ENCODE results near the gene IQGAP1. TPM values are rescaled to one million over a fixed set of nuclear protein-coding genes. Genes with fewer than 3 reads are reported as not detected.

Gene IQGAP1
- total RNA-seq, 1 experiment from 2014 or later: 106 TPM

DNA sequence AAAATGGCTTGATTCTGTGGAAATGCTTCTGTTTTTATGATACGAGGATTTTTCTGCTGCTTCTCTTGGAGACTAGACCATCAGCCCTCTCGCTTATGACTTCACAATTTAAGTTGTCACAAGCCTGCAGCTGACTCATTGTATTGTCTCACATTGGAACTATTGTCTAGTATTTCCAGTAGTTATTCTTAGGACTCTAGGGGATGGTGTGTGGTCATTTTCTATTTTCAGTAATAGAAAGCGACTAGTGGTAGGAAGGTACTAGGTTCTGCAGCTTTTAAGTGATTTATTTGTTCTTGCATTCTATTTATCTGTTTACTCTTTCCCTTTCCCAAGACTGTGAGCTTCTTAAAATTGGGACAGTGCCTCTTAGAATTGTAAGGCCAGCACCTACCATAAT is 75.3 kb downstream of the IQGAP1 start:
- TF ChIP-seq ZNF317 (CRISPR knock-in tag; IDR thresholded peaks at IDR 0.05; ENCODE audit: borderline replicate concordance, low read depth) (no peak), GTF2I (CRISPR knock-in tag; conservative IDR thresholded peaks at IDR 0.05) (no peak), SMAD3 (CRISPR knock-in tag; IDR thresholded peaks at IDR 0.05; ENCODE audit: borderline replicate concordance) (no peak), NFE2L1 (CRISPR knock-in tag; IDR thresholded peaks at IDR 0.05) (no peak), FOXP1 (CRISPR knock-in tag; IDR thresholded peaks at IDR 0.05; ENCODE audit: borderline replicate concordance) (no peak), PRRX2 (CRISPR knock-in tag; IDR thresholded peaks at IDR 0.05) (no peak), SMAD4 (CRISPR knock-in tag; IDR thresholded peaks at IDR 0.05) (no peak), ZNF396 (CRISPR knock-in tag; IDR thresholded peaks at IDR 0.05; ENCODE audit: borderline replicate concordance) (no peak), NR2C2 (CRISPR knock-in tag; IDR thresholded peaks at IDR 0.05) (no peak)
- TF ChIP-seq, protein P1, sequence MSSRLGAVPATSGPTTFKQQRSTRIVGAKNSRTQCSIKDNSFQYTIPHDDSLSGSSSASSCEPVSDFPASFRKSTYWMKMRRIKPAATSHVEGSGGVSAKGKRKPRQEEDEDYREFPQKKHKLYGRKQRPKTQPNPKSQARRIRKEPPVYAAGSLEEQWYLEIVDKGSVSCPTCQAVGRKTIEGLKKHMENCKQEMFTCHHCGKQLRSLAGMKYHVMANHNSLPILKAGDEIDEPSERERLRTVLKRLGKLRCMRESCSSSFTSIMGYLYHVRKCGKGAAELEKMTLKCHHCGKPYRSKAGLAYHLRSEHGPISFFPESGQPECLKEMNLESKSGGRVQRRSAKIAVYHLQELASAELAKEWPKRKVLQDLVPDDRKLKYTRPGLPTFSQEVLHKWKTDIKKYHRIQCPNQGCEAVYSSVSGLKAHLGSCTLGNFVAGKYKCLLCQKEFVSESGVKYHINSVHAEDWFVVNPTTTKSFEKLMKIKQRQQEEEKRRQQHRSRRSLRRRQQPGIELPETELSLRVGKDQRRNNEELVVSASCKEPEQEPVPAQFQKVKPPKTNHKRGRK (CRISPR knock-in tag; IDR thresholded peaks at IDR 0.05; ENCODE audit: borderline replicate concordance): no peak
- TF ChIP-seq, protein P2, sequence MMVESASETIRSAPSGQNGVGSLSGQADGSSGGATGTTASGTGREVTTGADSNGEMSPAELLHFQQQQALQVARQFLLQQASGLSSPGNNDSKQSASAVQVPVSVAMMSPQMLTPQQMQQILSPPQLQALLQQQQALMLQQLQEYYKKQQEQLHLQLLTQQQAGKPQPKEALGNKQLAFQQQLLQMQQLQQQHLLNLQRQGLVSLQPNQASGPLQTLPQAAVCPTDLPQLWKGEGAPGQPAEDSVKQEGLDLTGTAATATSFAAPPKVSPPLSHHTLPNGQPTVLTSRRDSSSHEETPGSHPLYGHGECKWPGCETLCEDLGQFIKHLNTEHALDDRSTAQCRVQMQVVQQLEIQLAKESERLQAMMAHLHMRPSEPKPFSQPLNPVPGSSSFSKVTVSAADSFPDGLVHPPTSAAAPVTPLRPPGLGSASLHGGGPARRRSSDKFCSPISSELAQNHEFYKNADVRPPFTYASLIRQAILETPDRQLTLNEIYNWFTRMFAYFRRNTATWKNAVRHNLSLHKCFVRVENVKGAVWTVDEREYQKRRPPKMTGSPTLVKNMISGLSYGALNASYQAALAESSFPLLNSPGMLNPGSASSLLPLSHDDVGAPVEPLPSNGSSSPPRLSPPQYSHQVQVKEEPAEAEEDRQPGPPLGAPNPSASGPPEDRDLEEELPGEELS (CRISPR knock-in tag; IDR thresholded peaks at IDR 0.05): no peak
- TF ChIP-seq, protein P3, sequence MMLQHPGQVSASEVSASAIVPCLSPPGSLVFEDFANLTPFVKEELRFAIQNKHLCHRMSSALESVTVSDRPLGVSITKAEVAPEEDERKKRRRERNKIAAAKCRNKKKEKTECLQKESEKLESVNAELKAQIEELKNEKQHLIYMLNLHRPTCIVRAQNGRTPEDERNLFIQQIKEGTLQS (CRISPR knock-in tag; conservative IDR thresholded peaks at IDR 0.05): no peak
- TF ChIP-seq, protein P4, sequence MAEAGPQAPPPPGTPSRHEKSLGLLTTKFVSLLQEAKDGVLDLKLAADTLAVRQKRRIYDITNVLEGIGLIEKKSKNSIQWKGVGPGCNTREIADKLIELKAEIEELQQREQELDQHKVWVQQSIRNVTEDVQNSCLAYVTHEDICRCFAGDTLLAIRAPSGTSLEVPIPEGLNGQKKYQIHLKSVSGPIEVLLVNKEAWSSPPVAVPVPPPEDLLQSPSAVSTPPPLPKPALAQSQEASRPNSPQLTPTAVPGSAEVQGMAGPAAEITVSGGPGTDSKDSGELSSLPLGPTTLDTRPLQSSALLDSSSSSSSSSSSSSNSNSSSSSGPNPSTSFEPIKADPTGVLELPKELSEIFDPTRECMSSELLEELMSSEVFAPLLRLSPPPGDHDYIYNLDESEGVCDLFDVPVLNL (CRISPR knock-in tag; IDR thresholded peaks at IDR 0.05; ENCODE audit: borderline replicate concordance, low read depth): no peak
- TF ChIP-seq, protein P5, sequence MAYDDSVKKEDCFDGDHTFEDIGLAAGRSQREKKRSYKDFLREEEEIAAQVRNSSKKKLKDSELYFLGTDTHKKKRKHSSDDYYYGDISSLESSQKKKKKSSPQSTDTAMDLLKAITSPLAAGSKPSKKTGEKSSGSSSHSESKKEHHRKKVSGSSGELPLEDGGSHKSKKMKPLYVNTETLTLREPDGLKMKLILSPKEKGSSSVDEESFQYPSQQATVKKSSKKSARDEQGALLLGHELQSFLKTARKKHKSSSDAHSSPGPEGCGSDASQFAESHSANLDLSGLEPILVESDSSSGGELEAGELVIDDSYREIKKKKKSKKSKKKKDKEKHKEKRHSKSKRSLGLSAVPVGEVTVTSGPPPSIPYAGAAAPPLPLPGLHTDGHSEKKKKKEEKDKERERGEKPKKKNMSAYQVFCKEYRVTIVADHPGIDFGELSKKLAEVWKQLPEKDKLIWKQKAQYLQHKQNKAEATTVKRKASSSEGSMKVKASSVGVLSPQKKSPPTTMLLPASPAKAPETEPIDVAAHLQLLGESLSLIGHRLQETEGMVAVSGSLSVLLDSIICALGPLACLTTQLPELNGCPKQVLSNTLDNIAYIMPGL (CRISPR knock-in tag; IDR thresholded peaks at IDR 0.05): no peak
- TF ChIP-seq, protein P6, sequence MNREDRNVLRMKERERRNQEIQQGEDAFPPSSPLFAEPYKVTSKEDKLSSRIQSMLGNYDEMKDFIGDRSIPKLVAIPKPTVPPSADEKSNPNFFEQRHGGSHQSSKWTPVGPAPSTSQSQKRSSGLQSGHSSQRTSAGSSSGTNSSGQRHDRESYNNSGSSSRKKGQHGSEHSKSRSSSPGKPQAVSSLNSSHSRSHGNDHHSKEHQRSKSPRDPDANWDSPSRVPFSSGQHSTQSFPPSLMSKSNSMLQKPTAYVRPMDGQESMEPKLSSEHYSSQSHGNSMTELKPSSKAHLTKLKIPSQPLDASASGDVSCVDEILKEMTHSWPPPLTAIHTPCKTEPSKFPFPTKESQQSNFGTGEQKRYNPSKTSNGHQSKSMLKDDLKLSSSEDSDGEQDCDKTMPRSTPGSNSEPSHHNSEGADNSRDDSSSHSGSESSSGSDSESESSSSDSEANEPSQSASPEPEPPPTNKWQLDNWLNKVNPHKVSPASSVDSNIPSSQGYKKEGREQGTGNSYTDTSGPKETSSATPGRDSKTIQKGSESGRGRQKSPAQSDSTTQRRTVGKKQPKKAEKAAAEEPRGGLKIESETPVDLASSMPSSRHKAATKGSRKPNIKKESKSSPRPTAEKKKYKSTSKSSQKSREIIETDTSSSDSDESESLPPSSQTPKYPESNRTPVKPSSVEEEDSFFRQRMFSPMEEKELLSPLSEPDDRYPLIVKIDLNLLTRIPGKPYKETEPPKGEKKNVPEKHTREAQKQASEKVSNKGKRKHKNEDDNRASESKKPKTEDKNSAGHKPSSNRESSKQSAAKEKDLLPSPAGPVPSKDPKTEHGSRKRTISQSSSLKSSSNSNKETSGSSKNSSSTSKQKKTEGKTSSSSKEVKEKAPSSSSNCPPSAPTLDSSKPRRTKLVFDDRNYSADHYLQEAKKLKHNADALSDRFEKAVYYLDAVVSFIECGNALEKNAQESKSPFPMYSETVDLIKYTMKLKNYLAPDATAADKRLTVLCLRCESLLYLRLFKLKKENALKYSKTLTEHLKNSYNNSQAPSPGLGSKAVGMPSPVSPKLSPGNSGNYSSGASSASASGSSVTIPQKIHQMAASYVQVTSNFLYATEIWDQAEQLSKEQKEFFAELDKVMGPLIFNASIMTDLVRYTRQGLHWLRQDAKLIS (CRISPR knock-in tag; IDR thresholded peaks at IDR 0.05; ENCODE audit: borderline replicate concordance): no peak
- TF ChIP-seq, protein P7, sequence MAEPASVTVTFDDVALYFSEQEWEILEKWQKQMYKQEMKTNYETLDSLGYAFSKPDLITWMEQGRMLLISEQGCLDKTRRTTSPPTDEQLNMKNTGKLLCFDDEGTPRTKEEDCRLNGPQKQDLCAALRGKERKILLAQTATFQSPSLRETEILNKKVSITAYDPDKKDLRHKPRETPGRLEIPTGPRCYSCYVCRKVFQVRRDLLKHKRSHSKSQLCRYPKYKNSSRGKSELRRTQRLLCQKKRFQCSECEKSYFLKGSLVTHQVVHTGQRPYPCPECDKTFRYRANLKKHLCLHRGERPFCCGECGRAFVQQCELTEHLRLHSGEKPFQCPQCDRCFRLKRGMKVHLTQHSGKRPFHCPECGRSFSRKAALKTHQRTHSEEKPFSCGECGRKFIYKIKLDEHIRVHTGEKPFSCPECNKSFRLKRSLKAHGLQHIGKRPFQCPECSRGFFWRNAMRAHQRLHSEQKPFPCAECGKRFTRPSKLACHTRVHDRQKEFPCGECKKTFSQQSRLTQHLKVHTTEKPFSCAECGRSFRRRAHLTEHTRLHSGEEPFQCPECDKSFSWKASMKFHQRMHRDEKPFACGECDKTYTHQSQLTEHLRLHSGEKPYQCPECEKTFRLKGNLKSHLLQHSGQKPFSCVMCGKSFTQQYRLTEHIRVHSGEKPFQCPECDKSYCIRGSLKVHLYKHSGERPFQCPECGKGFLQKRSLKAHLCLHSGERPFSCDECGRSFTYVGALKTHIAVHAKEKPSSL (CRISPR knock-in tag; conservative IDR thresholded peaks at IDR 0.05): no peak
- TF ChIP-seq, protein P8, sequence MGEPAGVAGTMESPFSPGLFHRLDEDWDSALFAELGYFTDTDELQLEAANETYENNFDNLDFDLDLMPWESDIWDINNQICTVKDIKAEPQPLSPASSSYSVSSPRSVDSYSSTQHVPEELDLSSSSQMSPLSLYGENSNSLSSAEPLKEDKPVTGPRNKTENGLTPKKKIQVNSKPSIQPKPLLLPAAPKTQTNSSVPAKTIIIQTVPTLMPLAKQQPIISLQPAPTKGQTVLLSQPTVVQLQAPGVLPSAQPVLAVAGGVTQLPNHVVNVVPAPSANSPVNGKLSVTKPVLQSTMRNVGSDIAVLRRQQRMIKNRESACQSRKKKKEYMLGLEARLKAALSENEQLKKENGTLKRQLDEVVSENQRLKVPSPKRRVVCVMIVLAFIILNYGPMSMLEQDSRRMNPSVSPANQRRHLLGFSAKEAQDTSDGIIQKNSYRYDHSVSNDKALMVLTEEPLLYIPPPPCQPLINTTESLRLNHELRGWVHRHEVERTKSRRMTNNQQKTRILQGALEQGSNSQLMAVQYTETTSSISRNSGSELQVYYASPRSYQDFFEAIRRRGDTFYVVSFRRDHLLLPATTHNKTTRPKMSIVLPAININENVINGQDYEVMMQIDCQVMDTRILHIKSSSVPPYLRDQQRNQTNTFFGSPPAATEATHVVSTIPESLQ (CRISPR knock-in tag; IDR thresholded peaks at IDR 0.05): no peak
- TF ChIP-seq, protein P9, sequence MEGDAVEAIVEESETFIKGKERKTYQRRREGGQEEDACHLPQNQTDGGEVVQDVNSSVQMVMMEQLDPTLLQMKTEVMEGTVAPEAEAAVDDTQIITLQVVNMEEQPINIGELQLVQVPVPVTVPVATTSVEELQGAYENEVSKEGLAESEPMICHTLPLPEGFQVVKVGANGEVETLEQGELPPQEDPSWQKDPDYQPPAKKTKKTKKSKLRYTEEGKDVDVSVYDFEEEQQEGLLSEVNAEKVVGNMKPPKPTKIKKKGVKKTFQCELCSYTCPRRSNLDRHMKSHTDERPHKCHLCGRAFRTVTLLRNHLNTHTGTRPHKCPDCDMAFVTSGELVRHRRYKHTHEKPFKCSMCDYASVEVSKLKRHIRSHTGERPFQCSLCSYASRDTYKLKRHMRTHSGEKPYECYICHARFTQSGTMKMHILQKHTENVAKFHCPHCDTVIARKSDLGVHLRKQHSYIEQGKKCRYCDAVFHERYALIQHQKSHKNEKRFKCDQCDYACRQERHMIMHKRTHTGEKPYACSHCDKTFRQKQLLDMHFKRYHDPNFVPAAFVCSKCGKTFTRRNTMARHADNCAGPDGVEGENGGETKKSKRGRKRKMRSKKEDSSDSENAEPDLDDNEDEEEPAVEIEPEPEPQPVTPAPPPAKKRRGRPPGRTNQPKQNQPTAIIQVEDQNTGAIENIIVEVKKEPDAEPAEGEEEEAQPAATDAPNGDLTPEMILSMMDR (IDR thresholded peaks at IDR 0.05): no peak
- Mint-ChIP-seq H3K36me3 (peaks cover 26% of the 10 kb centered on the region), H3K4me3 (no peak overlapping the region), H3K4me1 (0 out of 2 replicates have a peak, but pooled peaks cover 4% of the 10 kb centered on the region), H3K27ac (no peak overlapping the region), H3K27me3 (ENCODE audit: low read depth) (no peaks in the 10 kb centered on the region), H3K9me3 (no peaks in the 10 kb centered on the region)
- ATAC-seq: no peak
- no peak for DNase-seq (ENCODE audit: low spot score)
- POLR2A ChIA-PET: no interaction called here
- CTCF ChIA-PET: interaction anchor here (1.4 kb wide), 1 partner anchor 143 kb away, joined by 3 read pairs; no protein-coding TSS in a partner anchor

Measured in WTC11 (cell line).